ENCODE results near the gene TRMT2A.

DNA sequence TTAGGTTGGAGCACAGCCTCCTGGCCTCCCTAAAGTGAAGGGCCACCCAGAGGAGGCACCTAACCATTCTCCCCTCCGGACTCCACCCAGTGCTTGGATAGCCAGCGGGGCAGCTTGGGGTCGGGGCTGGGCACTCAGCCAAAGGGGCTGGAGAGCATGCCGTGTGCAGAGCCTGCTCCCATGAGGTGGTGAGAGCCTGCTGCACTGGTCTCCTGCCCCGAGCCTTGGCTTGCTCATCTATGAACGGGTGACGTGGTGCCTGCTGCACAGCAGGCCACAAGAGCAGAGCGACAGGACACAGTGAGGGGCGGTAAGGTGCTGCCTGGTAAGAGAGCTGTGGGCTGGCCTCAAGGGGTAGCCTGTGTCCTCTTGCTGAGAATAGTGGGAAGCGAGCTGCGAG lies 47.8 kb upstream of the TRMT2A start:
- TF ChIP-seq, protein P1, sequence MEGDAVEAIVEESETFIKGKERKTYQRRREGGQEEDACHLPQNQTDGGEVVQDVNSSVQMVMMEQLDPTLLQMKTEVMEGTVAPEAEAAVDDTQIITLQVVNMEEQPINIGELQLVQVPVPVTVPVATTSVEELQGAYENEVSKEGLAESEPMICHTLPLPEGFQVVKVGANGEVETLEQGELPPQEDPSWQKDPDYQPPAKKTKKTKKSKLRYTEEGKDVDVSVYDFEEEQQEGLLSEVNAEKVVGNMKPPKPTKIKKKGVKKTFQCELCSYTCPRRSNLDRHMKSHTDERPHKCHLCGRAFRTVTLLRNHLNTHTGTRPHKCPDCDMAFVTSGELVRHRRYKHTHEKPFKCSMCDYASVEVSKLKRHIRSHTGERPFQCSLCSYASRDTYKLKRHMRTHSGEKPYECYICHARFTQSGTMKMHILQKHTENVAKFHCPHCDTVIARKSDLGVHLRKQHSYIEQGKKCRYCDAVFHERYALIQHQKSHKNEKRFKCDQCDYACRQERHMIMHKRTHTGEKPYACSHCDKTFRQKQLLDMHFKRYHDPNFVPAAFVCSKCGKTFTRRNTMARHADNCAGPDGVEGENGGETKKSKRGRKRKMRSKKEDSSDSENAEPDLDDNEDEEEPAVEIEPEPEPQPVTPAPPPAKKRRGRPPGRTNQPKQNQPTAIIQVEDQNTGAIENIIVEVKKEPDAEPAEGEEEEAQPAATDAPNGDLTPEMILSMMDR (IDR thresholded peaks at IDR 0.05 in 4 of 5, conservative IDR thresholded peaks at IDR 0.05 in 1 of 5), result no peak
- no peak for TF ChIP-seq POLR2A (IDR thresholded peaks at IDR 0.05)
